GM06990 (cell line): ENCODE data around the gene SLC25A33.

Experiments
- DNase-seq: peaks from one replicate; pipeline ENCODE4 v3.0.0-alpha.2; 2011; ENCODE audit not compliant: insufficient read length; ENCODE audit errors: extremely low read depth
- H3K27me3 ChIP-seq: replicated peaks from 2 replicates; pipeline ENCODE4 v1.6.0; 2011; ENCODE audit warnings: low read length; ENCODE audit not compliant: control insufficient read depth, insufficient read depth
- H3K36me3 ChIP-seq: 2 replicates; pipeline ENCODE4 v1.5.1; 2011; ENCODE audit warnings: low read length; ENCODE audit not compliant: control insufficient read depth, insufficient read depth
- H3K4me3 ChIP-seq: replicated peaks from 2 replicates; pipeline ENCODE4 v1.5.1; 2011; ENCODE audit warnings: low read depth, mild to moderate bottlenecking, control low read depth, low read length
- TF ChIP-seq, protein P1 (sequence below): IDR thresholded peaks from 2 replicates; pipeline ENCODE4 v1.5.1; 2011; ENCODE audit warnings: low read length, control low read depth, mild to moderate bottlenecking, inconsistent platforms; ENCODE audit not compliant: insufficient read depth, poor library complexity, severe bottlenecking

SLC25A33 gene

DNA sequence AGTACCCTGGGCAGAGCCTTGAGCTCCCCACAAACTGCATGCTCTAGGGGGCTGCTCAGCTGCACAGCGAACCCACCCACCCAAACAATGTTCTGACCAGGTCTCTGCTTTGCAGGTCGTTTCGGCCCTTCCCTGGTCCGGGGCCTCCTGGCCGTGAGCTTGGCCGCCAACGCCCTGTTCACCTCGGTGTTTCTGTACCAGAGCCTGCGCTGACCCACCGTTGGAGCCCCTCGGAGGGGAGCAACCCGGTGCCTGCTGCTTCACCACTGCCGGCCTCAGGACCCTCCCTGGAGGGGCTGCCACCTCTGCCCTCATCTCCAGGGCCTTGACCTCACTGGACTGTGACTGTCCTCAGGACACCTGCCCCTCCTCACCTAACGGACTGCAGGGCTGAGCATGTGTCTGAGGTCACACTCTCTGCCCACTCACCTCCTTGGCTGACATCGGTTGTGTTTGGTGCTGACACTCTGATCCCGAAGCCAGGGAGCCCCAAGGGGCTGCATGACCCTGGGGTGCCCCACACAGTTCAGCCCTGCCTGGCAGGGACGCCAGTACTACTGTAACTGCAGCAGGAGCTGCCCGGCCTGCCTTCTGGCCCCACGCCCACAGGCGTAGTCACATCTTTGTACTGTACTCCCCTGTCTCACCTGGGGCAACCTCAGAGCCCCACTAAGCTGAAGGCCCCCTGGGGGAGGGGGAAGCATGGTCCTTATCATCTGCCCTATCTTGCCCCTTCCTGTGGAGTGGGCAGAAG lies 73.8 kb downstream of the SLC25A33 start:
- TF ChIP-seq, protein P1, sequence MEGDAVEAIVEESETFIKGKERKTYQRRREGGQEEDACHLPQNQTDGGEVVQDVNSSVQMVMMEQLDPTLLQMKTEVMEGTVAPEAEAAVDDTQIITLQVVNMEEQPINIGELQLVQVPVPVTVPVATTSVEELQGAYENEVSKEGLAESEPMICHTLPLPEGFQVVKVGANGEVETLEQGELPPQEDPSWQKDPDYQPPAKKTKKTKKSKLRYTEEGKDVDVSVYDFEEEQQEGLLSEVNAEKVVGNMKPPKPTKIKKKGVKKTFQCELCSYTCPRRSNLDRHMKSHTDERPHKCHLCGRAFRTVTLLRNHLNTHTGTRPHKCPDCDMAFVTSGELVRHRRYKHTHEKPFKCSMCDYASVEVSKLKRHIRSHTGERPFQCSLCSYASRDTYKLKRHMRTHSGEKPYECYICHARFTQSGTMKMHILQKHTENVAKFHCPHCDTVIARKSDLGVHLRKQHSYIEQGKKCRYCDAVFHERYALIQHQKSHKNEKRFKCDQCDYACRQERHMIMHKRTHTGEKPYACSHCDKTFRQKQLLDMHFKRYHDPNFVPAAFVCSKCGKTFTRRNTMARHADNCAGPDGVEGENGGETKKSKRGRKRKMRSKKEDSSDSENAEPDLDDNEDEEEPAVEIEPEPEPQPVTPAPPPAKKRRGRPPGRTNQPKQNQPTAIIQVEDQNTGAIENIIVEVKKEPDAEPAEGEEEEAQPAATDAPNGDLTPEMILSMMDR, result no peak
- Histone ChIP-seq H3K36me3 (peaks cover 23% of the 10 kb centered on the region), H3K27me3 (no peaks in the 10 kb centered on the region), H3K4me3 (no peak overlapping the region)
- DNase-seq, result no peak

DNA sequence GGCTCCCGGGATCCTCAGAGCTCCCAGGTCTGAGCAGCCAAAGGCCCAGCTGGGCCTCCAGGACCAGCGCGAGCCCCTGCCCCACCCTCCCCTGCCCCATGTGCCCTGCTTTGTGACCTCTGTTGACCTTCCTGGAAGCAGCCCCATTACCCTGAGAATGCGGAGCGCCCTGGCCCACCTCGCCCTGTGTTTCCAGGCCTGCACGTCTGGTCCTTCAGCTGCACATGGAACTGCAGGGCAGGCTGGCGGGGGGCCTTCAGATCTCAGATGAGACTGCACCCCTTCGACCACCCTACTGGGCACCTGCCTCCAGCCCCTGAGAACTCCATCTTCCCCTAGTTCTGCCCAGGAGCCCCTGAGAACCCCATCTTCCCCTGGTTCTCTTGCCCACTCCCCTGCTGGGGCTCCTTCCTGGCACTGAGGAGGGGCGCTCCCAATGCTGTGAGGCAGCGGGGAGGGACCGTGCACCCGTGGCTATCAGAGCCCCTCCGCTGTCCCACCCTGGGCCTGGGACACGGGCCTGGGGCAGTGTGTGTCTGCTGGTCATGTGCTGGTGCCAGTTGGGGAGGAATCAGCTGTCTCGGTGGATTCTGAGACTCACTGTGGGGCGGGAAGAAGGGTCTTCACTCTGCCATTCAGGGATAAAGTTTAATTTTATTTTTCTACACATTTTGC lies 74.5 kb downstream of the SLC25A33 start:
- Histone ChIP-seq H3K27me3 (no peaks in the 10 kb centered on the region), H3K36me3 (peaks cover 21% of the 10 kb centered on the region), H3K4me3 (no peak overlapping the region)
- TF ChIP-seq, protein P1, result no peak
- no peak for DNase-seq

DNA sequence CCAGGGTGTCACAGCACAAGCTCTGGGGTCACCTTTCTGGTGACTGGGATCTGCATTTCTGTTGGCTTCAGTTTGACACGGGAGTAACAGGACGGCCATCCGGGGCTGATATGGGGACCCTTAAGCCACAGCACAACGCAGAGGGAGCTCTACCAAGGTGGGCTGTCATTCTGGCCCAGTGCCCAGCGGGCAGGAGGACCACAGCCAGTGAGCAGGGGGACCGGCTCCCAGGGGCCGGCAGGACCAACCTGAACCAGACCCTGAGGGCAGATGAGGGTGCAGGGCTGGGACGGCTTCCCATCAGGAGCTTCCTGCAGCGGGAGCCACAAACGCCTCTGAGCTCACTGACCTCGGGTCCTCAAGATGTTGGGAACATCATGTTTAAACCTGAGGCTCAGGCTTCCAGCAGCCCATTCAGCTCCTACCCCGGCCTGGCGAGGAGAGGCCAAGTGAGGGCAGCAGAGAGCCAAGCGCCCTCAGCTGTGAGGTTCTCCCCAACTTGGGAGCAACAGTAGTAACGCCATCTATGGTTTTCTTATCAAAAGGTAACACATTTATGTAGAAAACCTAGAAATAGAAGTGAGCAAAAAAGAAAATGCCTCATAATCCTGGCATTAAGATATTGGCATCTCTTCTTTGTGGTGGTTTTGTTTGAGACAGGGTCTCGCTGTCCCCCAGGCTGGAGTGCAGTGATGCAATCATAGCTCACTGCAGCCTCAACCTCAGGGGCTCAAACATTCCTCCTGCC lies 76.2 kb downstream of the SLC25A33 start:
- Histone ChIP-seq H3K4me3 (no peak overlapping the region), H3K27me3 (no peaks in the 10 kb centered on the region), H3K36me3 (peaks cover 9% of the 10 kb centered on the region)
- TF ChIP-seq, protein P1, result peak; percentile 97
- no peak for DNase-seq

DNA sequence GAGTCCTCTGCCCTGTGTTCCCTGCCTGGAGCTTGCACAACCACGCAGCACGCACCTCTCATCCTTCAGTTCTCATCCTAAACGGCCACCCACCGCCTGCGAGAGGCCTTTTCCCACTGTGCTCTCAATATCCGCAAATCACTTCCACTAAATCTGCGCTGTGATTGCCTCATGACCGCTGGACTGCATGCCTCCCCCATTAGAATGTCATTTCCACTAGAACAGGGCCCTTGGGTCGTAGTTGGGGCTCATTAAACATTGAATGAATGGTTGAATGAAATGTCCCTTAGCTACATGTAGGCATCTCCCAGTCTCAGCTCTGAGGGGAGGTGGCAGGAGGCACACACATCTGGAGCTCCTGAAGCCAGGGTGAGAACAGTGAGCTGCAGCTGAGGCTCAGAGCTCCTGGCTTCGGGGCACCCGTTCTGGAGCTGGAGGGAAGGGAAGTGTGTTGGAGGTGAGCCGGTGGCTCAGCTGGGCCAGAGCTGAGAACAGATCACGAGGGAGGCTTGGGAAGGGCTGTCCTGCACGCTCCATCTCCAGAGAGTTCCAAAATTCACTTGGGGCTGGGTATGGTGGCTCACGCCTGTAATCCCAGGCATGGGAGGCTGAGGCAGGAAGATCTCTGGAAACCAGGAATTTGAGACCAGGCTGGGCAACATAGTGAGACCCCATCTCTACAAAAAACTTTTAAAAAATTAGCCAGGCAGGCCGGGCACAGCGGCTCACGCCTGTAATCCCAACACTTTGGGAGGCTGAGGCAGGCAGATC lies 79.8 kb downstream of the SLC25A33 start:
- TF ChIP-seq, protein P1, result no peak
- H3K27me3 ChIP-seq, result no peaks in the 10 kb centered on the region
- no peak for DNase-seq
- H3K36me3 ChIP-seq, result no peaks in the 10 kb centered on the region; the same call in 1 of the 2 replicates
- no peak overlapping the region for H3K4me3 ChIP-seq

DNA sequence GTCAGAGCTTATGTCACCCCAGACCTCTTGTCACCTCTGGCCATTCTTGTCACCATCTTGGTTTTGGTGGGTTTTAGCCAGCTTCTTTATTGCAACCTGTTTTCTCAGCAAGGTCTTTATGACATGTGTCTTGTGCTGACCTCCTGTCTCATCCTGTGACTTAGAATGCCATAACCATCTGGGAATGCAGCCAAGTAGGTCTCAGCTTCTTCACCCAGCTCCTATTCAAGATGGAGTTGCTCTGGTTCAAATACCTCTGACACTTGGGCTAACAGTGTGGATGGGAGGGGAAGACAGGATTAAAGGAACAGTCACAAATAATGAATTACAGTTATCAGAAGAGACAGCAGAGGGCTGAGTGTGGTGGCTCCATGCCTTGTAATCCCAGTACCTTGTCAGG lies 81.8 kb downstream of the SLC25A33 start:
- Histone ChIP-seq H3K4me3 (no peak overlapping the region), H3K36me3 (no peaks in the 10 kb centered on the region; the same call in 1 of the 2 replicates), H3K27me3 (no peaks in the 10 kb centered on the region)
- no peak for DNase-seq
- TF ChIP-seq, protein P1, result no peak
